Stimulated activated CD8-positive, alpha-beta memory T cell treated with anti-CD3 and anti-CD28 coated beads, Interleukin-12 subunit alpha, Interleukin-12 subunit beta, amount 100 ng/mL, for 24 hours (primary cell): Measurements from ENCODE around the gene ECE1.

Experiments used
- DNase-seq: peaks from one replicate; pipeline ENCODE4 v3.0.0-alpha.2; 2020; ENCODE audit errors: extremely low read depth

Gene ECE1

DNA sequence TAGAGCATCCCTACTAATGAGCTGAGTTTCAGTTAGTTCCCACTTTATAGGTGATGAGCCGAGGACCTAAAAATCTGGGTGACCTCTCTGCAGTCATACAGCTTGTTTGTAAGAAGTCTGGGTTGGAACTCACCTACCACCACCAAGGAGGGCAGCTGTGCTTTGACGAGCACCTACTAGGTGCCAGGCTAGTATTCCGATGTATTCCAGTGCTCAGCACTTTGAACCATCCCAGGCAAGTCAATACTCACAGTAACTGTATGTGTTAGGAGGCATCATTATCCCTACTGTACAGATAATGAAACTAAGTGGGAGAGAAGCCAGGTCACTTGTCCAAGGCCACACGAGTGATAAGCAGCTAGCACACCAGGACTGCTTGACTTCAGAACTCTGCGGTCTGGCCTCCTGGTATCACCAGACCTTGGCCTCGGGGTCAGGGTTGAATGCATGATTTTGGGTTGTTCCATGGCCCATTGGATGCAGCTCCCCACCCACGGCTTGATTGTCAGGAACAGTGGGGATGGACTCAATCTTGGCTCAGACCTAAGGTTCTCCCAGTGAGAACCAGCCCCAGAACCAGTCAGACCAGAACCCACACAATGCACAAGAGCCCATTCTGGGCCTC, 20.7 kb downstream of the ECE1 start:
- DNase-seq, result no peak

DNA sequence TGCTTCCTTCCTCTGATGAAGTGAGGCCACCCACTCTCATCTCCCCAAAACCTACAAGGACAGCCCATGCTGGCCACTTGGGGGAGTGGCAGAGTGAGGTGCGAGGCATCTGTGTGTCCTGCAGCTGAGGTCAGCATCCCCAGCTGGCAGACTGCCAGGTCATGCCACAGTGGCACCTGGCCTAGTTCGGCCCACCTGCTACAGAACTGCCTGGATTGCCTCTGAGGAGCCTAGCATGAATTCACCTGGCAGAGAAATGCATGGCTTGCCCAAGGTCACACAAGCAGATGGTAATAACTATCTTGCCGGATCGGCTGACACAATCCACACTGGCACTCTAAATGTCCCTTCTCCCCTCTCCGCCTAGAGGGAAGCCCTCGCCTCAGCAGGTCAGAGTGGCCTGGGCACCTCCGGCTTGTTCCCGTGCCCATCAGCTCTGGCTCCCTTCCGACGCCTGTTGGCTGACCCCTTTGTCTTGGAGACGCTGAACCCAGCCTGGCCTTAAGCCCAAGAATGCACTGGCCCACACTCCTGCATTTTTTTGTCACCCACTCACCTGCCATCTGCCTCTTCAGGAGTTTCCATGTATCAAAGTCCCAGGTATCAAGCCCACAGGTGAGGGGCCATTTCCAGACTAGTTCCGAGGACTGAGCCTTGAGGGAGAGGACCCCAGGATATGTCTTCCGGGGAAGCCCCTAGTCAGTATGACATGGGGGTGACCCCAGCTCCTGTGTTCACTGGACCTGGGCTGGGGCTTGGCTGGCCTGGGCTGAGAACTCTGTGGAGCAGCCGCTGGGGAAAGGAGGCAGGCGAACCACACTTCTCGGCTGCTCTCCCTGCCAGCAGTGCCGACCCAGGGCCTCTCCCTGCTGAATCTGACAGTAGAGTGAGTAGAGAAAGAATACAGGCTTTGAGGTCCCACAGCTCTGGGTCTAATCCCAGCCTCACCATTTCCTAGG, 21.7 kb downstream of the ECE1 start:
- no peak for DNase-seq

DNA sequence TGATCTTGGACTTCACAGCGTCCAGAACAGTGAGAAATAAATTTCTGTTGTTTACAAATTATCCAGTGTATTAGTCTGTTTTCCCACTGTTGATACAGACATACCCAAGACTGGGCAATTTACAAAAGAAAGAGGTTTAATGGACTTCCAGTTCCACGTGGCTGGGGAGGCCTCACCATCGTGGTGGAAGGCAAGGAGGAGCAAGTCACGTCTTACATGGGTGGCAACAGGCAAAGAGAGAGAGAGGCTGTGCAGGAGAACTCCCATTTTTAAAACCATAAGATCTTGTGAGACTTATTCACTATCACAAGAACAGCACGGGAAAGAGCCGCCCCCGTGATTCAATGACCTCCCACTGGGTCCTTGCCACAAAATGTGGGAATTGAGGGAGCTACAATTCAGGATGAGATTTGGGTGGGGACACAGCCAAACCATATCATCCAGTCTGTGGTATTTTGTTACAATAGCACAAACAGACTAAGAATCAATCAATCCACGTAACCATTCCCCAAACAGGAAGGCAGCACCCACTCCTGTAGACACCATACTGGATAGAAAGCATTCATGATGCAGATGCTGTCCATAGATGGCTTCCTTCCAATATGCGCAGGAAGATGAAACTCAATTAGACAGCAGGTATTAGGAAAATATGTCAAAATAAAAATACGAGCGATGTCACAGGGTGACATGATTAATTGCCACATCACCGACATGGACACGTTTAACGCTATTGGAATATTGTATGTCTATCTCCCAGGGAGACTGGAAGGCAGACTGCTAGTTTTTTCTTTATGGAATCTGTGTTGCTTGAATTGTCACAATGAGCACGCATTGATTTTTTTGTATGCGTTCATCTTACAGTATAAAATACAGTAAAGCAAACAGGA, 22.8 kb downstream of the ECE1 start:
- DNase-seq, result no peak

DNA sequence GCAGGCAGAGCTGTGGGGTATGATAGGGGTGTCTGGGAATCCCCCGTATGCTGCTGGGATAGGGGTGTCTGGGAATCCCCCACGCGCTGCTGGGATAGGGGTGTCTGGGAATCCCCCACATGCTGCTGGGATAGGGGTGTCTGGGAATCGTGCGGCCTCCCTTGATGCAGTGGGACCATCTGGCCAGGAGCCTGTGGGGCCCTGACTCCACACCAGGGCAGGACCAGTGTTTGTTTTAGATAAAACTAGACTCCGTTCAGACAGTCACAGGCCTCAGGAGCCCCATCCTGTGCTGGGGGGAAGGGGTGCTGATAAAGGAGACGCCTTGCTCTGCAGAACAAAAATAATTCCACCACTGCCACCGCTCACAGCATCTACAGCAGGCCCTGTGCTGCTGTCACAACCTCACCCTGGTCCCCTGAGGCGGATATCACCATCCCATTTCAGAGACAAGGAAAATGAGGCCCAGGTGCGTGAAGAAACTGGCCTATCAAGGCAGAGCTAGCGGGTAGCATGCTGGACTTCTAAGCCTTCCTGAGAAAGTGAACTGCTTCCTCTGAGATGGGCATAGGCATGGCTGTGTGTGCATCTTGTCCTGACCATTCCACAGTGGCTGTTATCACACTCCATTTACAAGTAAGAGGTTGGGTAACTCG, 24.0 kb downstream of the ECE1 start:
- DNase-seq, result no peak

DNA sequence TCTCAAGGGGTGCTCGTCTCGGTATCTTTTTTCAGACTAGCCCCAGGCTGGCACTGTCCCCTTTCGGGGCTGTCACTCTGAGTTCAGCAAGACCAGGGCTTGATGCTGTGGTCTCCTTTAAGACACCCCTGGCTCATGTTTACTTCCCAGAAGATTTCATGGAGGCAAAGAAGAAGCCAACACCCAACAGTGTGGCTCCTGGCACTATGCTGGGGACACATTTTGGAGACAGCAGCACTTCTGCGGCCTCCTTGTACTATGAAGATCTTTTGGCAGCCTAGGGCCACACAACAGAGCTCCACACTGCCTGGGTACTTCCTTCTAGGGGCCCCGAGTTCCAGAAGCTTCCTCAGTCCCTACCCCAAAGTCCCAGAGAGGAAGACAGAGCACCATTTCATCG, 24.6 kb downstream of the ECE1 start:
- DNase-seq, result no peak

DNA sequence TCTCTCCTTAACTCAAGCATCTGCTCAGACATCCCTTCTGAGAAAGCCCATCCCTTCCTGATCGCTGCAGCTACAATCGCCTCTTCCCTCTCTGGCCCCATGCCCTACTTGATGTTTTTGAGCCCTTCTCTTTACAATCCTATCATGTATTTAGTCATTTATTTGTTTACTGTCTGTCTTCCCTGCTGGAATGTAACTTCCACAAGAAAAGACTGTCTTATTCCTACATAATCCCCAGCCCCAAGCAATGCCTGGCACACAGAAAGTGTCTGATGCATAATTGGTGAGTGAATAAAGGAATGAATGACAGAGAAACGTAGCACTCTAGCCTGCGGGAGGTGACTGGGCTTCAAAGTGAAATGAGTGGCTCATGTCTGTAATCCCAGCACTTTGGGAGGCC, 25.4 kb downstream of the ECE1 start:
- no peak for DNase-seq

DNA sequence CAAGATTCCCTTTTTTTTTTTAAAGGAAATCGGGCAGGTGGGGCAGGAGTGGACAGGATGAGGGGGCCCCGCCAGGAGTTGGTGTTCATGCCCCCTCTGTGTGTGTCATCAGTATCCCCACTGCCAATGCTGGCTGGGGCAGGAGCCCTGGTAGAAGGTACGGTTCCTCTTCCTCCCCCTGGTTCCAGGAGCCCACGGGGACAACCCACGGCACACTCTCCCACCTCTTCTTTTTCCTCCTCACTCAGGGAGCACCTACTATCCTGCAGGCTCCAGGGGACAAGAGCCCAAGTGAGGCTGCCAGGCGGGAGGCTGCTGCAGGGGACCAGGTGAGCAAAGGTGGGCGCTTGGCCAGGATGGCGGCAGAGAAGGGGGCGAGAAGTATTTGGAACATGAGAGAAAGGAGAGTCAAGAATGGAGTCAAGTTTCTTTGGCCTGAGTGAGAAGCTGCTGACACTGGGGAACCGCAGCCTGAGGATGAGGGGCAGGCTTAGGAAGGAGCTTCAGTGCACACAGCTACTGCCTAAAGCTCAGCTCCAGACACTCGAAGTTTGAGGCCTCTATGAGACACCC, 26.5 kb downstream of the ECE1 start:
- no peak for DNase-seq

DNA sequence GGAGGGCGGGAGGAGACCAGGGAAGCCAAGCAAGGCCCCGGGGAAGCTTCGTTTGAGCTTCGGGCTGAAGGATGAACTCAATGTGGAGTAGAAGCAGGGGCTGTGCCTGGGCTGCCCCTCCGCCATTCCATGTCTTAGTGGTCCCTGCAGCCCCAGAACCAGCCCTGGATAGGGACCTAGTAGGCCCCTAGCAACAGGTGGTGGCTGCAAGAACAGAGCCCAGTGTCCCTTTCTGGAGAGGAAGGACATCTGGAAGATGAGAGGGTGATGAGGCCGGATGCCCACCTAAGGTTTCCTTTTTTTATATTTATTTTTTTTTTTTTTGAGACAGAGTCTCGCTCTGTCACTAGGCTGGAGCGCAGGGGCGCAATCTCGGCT, 27.2 kb downstream of the ECE1 start:
- no peak for DNase-seq

DNA sequence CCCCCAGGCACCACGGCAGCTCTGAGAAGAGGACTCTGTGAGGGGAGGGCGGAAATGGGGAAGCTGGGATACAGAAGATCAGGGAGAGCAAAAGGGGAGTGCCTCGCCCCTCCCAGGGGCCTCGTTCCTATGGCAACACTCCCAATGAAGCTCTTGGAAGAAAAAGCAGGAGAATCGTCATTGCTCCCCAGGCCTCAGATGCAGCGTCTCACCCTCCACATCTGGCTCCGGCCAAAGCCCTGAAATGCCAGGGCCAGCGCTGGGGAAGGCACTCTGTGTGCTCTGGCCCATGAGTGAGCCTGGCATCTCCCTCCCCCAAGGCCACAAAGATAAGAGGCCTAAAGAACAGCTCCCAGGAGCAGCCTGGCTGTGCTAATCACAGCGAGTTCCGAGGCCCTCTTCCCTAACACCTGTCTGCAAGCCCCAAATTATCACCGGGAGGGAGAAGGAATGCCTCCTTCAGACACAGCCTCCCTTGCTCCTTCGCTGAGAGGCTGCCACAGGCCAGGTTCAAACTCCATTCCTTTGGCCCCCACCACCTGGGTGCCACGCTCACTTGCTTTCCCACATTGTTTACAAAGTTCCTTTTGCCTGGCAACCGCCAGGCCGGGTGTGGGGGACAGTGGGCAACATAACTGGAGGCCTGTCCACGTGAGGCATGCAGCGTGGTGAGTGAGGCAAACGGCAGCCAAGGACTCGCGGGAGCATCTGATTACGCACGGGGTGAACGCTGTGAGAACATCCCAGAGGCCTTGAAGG, 27.8 kb downstream of the ECE1 start:
- no peak for DNase-seq

DNA sequence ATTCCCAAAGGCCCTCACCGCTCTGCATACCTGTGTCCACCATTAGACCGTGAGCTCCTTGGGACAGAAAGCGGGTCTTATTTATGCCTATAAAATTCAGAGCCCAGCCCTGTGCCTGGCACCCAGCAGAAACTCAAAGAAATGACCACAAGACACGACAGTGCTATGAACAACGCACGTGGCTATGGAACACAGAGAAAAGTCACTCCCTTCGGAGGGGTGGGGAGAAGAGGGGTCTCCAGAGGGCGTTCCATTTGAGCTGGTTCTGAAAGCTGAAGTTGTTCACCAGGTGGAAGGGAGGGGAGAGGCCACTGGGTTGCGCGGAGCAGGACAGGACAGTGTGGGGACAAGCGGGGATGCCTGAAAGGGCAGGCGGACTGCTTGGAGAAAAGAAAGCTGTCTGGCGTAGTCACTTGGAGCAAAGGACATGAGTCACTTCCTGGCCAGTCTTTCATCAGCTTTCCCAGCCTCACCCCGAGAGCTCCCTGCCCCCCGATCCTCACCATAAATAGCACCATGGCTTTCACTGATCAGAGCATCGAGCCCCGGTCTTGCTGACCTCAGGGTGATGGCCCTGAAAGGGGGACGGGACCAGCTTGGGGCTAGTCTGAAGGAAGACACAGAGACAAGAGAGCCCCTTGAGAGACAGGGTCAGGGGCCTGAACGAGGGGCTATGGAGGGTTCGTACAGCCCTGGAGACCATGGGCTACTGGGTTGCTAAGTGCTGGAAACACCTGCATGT, 28.5 kb downstream of the ECE1 start:
- DNase-seq, result no peak

DNA sequence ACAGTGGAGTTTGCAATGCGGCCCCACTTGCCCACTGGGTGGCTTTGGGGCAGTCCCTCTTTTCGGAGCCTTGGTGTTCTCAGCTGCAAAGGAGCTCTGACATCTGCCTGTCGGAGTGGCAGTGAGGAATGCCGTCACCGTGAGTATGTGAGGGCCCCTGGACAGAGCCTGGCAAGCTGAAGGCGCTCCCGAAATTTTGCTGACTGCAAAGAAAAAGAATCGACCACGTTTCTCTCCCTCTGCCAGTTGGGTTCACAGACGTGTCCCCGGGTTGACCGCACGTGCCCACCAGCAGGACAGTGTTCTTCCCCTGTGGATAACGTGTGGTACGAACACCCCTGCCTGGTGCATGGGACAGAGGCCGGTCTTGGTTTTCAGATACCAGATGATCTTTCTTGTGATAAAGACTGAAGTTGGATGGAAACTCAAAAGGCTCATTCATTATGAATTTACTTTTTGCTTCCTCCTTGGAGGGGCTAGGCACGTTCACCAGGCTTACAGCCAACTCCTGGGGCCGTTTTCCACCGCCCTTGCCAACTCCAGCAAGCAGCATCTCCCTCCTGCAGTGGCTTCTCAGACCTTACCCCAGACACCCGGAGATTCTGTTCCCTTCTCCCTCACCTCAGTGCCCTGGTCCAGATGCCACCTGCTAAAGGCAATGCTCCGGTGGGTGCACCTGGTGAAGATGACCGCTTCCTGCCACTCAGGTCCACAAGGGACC, 29.7 kb downstream of the ECE1 start:
- DNase-seq, result no peak

DNA sequence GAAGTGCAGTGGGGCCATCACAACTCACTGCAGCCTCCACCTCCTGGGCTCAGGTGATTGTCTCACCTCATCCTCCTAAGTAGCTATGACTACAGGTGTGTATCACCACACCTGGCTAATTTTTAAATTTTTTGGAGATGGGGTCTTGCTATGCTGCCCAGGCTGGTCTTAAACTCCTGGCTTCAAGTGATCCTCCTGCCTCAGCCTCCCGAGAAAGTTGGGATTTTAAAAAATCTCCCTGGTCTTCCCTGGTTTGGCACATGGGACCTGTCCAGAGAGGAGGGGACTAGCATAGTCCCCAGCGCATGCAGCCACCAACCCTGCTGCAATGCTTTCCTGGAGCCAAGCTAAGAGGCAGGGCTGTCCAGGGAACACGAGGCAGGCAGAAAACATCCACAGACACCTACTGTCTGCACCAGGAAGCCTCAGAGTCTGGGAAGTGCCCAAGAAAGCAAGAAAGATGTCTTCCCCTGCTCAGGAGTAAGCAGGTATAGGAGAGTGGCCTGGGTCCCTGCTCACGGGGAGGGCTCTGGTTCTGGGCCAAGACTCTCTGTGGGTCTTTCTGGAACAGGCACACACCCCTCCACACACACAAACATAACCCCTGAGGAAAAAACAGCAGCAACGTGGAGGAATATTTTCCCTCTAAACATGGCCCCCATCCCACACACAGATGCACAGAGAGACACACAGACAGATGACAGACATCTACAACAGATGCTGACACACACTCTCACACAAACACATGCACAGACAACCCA, 30.8 kb downstream of the ECE1 start:
- DNase-seq, result no peak

DNA sequence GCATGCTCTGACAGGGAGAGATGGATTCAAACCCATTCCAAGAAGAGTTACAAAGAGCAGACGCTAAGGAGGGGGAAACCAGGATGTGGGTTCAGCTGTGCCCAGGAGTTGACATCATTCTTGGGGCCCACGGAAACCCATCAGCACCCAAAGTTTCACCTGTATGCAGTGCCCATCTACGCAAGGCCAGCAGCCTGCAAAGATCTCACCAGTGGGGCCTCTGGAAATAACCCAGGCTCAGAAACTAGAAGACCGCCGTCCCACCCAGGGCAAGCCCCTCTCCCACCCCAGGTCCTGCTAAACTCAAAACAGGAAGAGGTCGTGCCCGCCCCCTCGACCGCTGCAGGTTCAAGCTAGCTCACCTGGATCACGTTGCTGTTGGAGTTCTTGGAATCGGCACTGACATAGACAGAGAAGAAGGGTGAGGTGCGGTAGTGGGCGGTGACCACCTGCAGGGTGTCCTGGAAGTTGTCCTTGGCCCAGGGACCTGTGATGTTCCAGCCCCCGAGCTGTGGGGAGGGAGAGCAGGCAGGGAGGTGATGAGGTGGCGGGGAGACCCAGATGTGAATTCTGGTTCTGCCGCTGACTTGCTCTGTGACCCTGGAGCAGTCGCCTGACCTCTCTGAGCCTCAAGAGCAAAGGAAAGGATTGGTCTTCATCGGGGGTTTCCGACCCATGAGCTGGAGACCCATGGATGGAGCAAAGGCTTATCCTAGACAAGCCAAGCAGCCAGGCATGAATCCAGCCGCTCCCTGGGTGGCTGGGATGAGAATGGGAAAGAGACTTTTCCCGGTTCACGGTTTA, 31.7 kb downstream of the ECE1 start:
- no peak for DNase-seq

DNA sequence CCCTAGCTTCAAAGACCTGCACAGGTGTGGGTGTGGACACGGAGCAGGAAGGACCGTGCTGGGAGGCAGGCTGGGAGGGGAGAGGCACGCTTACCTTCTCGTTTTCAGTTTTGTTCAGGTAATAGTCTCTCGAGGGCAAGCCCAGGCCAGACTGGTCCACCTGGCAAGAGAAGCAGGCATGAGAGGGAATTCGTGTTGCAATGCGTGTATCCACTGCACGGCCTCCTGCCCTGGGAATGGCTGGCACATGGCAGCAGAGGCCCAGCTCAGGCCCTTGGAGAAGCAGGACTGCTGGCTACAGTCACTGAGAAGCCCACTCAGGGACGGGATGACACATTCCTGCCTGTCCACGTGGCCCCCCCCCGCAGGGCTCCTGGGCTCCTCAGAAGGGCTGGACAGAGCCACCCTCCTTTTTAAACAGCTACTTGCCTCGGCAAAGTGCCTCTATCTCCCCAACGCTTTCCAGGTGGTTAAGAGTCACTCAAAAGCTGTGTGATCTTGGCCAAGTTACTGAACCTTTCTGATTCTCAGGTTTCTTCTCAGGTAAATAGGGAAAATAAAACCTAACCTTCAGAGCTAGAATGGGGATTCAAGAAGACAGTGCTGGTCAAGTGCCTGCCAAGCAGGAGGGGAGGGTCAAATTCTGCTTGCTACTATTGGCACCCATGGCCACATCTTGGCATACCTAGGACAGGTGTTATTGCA, 32.7 kb downstream of the ECE1 start:
- DNase-seq, result no peak

DNA sequence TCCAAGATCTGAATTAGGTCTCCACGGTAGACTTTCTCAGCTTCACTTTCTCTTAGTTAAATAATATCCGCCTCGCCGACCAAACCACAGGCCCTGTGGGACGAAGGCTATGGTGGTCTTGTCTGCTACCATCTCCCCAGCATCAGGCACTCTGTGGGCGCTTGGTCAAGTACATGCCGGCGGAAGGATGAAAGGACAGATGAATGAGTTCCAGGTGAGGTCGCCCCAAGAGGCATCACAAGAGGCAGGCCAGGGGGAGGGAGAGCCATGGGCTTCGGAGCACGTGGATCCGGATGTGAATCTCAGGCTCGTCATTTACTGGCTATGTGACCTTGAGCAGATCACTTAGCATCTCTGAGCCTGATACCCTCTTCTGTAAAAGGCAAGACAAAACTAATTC, 33.5 kb downstream of the ECE1 start:
- no peak for DNase-seq

DNA sequence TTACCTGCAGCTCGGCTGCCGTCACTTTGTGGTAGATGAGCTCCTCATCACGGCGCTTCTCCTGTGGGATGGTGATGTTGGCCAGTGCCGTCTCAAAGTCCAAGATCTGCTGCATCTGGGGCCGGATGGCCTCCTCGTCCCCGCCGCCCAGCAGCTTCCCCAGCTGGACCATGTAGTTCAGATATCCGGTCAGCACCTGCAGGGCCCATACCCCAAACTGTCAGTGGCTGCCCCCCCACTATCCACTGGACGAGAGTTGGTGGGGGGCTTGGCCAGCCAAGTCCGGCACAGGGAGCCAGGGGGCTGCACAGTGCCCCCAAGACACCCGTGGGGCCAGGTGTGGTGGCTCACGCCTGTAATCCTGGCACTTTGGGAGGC, 34.3 kb downstream of the ECE1 start:
- no peak for DNase-seq

DNA sequence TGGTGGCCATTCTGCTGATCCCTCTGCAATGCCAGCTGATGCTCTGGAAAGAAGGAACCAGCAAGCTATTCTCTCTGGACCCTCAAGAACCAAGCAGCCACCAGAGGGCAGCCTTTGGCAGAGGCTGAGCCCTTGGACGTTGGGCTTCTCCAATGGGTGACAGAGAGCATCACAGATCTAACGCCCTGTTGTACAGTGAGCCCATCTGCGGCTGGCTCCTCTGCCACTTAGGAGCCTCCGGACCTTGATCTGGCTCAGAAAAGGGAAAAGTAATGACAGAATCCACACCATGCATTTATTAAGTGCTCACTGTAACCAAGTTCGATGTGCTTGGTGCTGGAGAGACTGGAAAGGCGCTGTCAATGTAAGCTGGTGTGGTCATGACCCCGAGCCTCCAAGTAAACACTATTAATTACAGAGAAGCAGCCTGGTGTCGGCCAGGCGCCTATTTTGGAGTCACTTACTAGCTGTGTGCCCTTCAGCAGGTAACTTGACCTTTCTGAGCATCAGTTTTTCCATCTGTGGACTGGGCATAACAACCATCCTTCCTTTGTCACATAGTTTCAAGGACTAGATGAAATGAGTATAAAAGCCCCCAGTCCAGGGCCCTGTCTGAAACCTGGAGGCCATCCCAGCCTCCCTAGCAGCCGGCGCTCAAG, 34.9 kb downstream of the ECE1 start:
- peak; percentile 58 for DNase-seq
